NK-92 (cell line): ENCODE measurements around the gene MRTFB.

Experiments used
- DNase-seq: peaks from one replicate; lab custom pipeline; 2025; ENCODE audit not compliant: unreplicated experiment; lab: John Stamatoyannopoulos, UW

The MRTFB gene

GRCh38 chr16:14128097-14128496 is 57.0 kb downstream of the MRTFB start:
- DNase-seq: no peak

- DNase-seq: no peak
Measured at GRCh38 chr16:14129502-14129901, 58.4 kb downstream of the MRTFB start.

DNA sequence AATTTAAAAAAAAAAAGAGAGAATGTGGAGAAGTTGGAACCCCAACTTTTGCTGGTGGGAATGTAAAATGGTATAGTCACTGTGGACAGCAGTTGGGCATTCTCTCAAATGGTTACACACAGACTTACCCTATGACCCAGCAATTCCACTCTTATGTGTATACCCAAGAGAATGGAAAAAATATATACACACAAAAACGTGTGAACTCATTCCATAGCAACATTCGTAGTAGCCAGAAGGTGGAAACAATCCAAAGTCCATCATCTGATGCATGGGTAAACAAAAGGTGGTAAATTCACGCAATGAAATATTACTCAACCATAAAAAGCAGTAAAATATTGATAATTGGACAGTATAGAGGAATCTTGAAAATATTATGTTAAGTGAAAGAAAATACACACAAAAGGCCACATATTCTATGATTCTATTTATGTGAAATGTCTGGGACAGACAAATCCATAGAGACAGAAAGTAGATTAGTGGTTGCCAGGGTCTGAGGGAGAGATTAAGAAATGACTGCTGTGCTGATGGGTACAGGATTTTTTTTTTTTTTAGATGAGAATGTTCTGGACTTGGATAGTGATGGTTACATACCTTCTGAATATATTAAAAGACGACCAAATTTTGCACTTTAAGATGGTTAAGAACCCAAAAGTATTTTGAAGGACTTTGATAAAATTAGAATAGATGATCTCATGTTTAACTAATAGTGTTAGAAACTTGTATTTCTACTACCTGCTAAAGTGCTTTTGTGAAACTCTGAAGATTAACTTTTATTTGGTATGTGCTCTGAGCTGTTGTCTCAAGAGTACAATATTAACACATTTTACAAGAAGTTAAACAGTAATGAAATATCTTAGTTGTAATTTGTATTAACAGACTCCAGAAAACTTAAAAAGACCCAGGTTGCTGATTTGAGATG is 60.9 kb downstream of the MRTFB start:
- no peak for DNase-seq

GRCh38 chr16:14132696-14133048 is 61.6 kb downstream of the MRTFB start:
- DNase-seq: no peak

DNA sequence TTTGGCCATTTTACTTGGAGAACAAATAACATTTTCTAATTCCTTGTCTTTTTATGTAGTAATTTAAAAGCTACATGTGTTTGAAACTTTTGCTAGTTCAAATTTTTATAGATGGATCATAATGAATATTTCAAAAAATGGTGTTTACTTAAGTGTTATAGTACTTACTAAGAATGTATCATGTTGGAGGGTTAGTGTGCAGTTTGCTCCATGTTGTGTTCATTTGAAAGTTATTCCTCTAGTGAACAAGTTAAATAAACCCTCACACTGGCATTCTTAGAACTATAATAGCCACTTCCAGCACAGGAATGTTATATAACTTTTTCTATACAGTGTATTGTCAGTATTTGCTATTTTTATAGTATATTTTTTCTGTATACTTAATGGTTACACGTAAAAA is 62.8 kb downstream of the MRTFB start:
- no peak for DNase-seq

GRCh38 chr16:14135704-14136103 is 64.6 kb downstream of the MRTFB start:
- no peak for DNase-seq

GRCh38 chr16:14139872-14140271 is 68.8 kb downstream of the MRTFB start:
- DNase-seq: no peak

- DNase-seq: no peak
Measured at GRCh38 chr16:14140923-14141322, 69.8 kb downstream of the MRTFB start.

GRCh38 chr16:14146445-14146844 is 75.3 kb downstream of the MRTFB start:
- no peak for DNase-seq

DNA sequence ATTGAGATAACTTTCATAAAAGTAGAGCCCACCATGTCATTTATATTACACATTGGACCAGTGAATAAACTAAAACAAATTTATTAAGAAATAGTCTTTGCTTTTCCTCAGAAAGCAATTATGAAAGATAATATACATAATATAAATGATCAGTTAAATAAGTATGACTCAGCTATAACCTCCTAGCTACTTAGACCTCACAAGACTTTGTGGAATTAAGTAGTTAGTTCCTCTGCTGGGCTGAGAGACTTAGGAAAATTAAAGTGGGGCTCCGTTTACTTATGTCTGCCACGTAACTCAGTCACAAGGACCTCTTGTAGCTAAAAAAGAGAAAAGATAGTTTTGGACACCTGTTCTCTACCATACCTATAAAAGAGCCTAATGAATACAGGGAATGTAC is 76.9 kb downstream of the MRTFB start:
- no peak for DNase-seq

- no peak for DNase-seq
Measured at GRCh38 chr16:14148569-14148968, 77.5 kb downstream of the MRTFB start.

DNA sequence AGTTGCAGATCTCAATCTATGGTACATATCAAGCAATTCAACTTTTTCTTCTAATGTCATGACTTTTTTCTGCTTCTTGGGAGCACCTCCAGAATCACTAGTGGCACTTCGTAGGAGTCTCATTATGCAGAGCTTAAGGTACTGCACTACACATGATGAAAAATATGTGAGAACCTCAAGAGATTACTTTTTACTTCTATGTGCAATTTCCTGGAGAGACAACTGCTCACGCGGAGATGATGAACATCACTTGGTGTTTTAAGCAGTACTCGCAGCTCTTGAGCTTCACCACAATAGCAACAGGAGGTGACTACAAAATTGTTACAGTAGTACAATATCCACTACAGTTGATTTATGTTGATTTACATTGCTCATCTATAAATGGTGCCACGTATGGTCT is 79.7 kb downstream of the MRTFB start:
- DNase-seq: no peak

DNA sequence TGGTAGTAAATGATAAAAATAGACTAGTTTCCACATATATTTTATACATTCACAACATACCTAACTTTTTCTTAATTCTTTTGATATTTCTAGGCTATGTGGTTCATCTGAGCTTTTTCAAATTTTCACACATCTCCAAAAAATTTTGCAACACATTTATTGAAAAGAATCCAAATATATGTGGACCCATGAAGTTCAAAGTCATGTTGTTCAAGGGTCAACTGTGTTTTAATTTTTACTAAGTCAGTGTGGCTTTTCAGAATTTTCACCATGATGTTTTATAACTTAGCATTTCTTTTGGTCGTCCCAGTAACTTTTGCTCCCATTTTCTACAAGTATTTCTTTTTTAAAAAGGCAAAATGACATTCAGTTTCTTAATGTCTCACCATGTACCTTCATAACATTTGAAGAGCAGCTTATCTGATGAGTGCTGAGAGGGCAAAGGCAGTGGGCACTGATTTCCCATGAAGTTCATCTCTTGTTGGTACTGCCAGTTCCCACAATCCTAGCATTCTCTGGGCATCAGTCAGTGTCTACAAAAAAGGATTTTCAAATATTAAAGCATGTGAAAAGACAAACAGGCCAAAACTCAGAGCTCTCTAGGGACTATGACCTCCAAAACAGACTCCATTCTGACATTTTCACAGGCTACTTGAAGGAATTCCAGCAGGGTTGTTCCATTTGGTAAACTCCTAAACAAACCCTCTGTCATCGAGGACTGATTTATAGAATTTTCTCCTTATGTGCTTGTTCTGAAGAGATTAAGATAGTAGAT is 80.3 kb downstream of the MRTFB start:
- DNase-seq: no peak

GRCh38 chr16:14155572-14156190 is 84.6 kb downstream of the MRTFB start:
- DNase-seq: no peak

- no peak for DNase-seq
Measured at GRCh38 chr16:14164916-14165662, 94.0 kb downstream of the MRTFB start.

DNA sequence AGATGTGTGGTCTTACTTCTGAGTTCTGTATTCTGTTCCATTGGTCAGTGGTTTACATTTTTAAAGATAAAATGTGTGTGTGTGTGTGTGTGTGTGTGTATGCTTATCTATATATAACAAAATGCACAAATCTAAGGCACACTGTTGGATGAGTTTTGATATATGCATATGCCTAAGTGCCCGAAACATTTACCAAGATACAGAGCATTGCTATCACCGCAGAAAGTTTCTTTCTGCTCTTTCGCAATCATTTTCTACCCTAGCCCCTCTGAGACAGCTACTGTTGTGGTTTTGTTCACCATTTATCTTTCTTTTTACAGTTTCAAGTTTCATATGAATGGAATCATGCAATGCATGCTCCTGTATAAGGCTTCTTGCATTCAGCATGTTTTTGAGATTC is 97.0 kb downstream of the MRTFB start:
- DNase-seq: no peak

DNA sequence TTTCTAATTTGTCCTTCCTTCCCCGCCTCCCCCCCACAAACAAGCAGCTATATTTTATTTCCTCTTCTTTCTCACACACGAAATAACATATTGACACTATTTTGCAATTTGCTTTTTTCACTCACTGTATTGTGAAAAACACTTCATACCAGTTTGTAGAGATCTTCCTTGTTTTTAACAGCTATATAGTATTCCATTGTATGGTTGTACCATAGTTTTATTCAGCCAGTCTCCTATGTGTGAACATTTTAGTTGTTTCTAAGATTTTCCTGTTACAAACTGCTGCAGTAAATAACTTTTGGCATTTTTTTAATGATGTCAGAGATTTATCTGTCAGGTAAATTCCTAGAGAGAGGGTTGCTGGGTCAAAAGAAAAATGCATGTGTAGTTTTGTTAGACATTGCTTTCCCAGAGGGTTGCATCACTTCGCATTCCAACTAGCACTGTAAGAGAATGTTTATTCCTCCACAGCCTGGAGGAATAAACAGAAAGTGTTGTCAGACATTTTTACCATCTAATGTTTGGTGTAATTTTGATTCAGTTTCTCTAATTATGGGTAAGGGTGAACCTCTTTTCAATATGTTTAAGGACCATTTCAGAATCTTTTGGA is 101.2 kb downstream of the MRTFB start:
- DNase-seq: no peak

DNA sequence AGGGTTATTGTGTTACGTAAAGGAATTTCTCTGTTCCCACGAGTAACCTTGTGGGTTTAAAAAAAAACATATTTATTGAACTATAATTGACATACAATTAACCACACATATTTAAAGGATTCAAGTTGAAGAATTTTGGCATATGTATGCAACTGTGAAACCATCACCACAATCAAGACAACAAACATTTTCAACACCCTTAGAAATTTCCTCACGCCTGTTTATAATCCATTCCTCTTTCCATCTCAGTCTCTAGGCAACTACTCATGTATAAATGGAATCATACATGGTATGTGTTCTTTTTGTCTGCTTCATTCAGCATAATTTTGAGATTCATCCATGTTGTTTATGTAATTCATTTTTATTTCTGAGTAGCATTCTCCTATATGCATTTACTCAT is 104.0 kb downstream of the MRTFB start:
- no peak for DNase-seq

DNA sequence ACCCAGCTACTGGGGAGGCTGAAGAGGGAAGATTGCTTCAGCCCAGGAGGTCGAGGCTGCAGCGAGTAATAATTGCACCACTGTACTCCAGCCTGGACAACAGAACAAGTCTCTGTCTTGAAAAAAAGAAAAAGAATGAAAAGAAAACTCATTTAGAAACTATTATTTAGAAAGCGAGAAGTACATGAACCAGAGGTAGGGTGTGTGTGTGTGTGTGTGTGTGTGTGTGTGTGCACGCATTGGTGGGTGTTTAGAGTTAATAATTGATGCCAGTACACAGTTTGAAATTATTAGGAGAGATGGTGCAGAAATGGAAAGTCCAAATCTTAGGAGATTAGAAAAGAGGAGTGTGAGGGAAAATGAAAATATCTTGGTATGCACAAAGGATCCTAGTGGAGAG is 106.6 kb downstream of the MRTFB start:
- DNase-seq: no peak

DNA sequence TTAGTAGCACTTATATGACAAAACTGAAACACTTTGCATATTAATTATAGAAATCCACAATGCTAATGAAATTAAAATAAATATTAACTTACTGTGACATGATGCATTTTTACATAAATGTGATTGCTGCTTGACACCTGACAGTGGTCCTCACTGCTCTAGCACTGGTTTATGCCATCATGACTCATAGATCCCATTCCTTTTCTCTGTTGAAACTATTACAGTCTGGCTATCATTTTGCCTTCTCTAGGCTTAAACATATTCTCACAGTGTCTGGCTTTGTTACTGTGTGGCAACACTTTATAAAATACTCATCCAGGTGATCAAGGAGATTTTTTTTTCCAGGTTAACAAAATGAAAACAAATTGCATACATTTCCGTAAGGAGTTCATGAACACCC is 108.0 kb downstream of the MRTFB start:
- DNase-seq: no peak

DNA sequence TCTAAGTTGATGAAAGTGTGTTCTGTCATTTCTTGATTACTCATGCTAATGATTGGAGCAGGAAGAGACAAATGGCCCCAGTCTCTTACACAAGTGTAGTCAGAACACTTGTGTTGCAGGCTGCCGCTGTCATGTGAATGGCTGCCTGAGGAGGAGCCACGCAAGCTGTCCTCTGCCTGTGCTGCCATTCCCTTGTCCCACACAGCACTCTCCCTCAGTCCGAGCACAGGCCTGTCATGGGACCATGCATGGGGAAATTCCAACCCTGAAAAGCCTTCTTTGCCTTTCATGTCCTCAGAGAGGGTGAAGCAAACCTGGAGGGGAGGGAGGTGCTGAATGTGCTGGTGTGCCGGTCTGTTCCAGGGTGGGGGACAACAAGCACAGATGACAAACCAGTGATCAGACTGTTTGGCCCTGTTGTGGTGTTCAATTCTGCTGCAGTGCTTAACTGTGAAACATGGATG is 109.4 kb downstream of the MRTFB start:
- no peak for DNase-seq
